NCI-H1417 treated with DMSO at 0.1 percent for 48 hours (cell line): ENCODE results near the gene VEGFA.

Experiments
- DNase-seq: peaks from one replicate; lab custom pipeline; 2025; lab: John Stamatoyannopoulos, UW

The VEGFA gene

DNA sequence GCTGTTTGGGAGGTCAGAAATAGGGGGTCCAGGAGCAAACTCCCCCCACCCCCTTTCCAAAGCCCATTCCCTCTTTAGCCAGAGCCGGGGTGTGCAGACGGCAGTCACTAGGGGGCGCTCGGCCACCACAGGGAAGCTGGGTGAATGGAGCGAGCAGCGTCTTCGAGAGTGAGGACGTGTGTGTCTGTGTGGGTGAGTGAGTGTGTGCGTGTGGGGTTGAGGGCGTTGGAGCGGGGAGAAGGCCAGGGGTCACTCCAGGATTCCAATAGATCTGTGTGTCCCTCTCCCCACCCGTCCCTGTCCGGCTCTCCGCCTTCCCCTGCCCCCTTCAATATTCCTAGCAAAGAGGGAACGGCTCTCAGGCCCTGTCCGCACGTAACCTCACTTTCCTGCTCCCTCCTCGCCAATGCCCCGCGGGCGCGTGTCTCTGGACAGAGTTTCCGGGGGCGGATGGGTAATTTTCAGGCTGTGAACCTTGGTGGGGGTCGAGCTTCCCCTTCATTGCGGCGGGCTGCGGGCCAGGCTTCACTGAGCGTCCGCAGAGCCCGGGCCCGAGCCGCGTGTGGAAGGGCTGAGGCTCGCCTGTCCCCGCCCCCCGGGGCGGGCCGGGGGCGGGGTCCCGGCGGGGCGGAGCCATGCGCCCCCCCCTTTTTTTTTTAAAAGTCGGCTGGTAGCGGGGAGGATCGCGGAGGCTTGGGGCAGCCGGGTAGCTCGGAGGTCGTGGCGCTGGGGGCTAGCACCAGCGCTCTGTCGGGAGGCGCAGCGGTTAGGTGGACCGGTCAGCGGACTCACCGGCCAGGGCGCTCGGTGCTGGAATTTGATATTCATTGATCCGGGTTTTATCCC, at the start of gene VEGFA:
Gene VEGFA (plus strand): TSS at position 686 of the 846 bp plus-strand sequence.
- peak; percentile 42 for DNase-seq

DNA sequence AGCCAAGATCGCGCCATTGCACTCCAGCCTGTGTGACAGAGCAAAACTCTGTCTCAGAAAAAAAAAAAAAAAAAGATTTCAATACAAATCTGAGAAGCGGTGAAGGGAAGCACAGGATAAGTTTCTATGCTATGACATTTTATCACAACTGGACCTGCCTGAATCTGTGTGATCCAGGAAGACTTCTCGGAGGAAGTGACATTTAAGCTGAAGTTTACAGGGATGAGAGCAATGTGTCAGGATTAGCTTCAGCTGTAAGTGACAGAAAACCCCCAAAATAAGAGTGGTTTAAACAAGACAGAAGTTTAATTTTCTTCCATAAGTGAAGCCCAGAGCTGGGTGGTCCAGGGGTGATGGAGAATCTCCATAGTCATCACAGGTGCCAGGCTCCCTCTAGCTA, 49.0 kb upstream of the VEGFA start:
- DNase-seq: no peak

DNA sequence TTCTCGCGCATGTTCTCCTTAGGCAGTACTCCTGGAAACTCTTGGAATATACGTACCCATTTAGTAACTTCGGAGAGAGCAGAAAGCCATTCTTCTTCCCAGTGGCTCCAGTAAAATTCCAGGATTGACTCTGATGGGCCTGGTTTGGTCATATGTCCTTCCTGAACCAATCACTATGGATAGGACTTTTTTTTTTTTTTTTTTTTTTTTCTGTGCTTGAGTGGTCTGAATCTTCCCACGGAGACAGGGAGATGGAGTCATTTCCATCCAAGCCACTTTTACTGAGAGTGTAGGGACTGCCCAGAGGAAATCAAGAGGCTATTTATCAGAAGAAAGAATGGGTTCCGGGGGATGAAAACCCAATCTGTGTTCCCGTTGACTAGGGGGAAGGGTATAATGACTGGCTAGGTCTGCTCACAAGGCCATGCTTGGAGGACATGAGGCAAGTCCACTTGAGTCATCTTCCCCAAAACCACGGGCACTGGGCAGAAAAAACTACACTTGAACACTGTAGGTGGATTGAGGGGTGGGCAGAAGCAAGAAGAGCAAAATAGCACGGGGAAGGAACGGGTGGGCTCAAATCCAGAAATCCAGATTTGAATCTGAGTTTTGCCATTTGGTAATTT, 47.0 kb upstream of the VEGFA start:
- DNase-seq: no peak

DNA sequence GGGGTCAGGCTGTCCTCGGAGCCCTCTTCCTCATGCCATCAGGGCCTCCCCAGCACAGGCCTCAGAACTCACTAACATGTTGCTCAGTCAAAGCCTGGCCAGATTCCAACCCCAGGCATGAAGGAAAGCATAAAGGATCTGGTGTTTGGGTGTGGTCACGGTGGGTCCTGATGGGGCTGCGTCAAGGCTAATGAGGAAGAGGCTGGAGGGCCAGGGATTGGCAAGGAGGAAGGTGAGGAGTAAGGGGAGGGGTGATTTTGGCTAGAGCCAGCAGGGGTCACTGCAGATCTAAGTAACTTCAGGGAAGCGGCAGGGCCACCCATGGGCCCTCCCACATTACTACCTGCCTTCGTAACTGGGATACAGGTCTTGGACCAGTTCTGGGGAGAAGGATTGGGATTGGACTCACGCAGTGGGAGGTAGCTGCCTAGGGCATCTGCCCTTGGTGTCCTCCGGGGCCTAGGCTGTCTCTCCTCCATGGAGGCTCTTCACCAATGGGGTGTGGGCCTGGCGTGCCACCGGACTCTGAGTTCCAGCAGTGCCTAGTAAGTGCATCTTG, 46.2 kb upstream of the VEGFA start:
- no peak for DNase-seq

DNA sequence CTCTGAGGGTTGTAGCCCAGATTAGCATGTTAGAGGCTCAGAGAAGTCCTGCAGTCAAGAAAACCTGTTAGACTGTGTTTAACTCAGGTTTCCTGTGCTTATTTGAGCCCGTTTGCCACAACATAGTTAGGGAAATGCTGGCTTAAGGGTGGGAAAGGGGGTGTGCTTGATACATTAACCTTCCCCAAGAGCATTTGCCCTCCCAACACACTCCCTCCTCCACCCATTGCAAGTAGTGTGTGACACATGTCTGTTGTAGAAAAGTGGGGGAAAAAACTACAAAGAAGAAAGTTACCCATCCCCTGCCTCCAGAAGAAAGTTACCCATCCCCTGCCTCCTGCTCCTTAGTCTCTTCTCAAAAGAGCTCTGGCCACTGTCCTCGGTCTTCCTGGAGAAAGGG, 45.7 kb upstream of the VEGFA start:
- no peak for DNase-seq

DNA sequence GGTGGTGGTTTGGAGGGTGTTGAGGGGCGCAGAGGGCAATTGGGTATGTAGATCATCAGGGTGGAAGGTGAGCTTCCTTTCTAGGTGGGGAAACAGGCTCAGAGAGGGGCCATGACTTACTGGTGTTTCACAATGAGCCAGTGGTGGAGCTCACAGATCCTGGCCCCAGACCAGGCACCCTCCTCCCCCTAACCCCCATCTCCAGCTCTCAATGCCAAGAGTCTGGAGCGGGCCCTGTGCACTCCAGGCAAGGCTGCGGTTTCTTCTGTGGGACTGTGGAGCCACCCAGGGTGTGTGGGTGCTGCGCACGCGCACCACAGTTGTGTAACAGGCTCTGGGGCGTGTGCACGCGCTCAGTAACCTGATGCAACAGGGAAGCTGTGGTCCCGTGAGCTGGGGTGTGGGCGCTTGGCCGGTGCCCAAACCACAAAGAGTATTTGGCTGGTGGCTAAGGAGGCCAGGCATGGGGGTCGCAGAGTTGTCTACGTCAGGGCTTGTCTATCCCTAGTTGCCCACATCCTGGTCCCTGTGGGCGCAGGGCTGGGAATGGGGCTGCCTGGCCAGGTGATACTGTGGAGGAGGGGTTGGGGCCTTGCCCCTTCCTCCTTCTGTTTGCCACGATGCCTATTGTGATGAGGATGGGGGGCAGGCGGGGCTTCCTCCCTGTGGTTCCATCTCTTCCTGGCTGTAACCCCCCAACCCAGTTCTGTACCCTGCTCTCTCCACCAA, 44.9 kb upstream of the VEGFA start:
- no peak for DNase-seq

DNA sequence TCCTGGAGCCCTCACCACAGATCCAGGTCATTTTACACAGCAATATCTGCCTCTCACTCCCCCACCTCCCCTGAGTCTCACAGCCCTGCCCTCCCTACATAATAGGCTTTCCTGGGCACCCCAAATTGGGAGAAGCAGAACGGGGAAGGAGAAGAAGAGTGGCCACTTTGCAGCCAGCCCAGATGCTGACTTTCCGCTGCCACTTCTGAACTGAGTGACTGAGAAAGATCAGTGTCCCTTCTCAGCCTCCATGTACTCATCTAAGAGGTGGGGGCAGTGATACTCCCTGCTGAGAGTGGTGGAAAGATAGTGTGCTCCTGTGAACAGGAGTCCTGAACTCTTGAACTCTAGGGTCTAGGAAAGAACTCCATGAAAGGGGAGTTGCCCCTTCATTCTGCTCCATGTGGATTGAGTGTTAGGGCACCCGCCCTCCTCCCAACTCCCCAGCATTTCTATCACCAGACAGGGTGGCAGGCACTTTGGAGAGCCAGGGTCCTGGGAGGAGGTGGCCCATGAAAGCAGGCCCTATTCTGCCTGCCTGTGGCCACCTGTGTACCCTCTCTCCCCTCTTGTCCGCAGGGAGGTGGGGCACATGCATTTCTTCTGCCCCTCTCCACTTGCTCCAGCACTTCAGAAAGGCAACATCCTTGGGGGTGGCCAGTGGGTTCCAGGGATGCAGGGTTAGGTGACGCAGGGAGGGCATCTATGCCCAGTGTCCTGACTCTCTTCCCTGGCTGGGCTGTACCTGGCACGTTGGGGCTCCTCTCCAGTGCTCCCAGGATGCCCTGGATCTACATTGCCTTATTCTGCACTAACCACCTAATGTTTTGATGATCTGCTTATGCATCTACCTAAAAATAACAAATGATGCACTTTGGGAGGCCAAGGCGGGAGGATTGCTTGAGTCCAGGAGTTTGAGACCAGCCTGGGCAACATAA, 44.1 kb upstream of the VEGFA start:
- DNase-seq: no peak

DNA sequence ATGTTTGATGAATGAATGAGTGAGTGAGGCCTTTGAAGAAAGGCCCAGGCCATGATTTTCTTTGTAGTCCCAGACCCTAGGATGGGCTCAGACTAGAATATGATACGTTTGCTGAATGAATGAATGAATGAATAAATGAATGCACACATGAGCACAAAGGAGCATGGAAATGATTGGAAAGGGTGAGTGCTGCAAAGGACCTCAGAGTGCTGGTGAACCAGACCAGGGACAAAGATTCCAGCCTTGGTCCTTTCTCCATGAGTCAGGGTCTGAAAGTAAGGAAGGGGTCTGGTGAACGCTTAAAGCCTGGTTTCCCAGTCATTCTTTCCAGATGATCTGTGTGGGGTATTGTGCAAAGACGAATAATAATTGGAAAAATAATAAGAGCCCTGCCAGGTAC, 42.4 kb upstream of the VEGFA start:
- DNase-seq: no peak

DNA sequence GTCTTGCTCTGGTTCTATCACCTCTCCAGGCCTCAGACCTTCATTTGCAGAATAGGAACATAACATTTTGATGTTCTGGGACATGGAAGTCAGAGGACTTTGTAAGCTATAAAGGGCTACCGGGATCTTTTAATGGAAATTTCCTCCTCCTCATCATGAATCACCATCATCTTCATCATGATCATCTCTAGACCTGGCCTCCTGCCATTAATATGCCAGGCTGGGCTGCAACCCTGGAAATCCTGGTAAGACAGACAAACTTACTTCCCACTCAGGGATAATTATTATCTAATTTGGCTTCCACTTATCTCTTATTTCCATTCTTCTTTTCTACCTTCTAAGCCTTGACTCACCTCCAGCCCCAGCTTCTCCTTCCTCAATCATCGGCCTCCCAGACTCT, 41.4 kb upstream of the VEGFA start:
- no peak for DNase-seq

DNA sequence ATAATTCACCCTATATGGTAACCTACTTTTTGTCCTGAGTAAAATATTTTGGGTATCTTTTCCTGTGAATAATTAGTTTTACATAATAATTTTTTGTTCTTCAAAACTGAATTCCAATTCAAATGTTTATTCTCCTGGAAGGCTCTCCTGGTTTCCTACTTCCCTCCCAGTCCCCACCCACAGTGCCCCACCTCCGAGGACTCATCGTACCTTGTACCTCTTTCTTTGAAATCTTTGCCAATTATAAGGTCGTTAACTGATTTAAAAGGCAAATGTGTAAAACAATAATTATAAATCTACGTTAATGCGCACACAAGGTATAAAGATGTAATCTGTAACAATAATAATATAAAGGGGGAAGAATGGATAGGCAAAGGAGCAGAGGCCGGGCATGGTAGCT, 40.5 kb upstream of the VEGFA start:
- no peak for DNase-seq

DNA sequence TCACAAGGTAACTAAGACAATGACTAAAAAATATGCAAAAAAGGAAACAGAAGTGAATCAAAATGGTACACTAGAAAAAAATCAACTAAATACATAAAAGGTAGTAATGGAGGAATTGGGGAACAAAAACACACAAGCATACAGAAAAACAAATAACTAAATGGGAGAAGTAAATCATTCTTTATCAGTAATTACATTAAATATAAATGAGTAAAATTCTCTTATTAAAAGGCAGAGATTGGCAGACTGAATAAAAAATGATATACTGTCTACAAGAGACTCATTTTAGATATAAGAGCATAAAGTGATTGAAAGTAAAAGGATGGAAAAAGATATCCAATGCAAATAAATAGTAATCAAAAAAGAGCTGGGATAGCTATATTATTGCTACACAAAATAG, 39.4 kb upstream of the VEGFA start:
- DNase-seq: no peak

DNA sequence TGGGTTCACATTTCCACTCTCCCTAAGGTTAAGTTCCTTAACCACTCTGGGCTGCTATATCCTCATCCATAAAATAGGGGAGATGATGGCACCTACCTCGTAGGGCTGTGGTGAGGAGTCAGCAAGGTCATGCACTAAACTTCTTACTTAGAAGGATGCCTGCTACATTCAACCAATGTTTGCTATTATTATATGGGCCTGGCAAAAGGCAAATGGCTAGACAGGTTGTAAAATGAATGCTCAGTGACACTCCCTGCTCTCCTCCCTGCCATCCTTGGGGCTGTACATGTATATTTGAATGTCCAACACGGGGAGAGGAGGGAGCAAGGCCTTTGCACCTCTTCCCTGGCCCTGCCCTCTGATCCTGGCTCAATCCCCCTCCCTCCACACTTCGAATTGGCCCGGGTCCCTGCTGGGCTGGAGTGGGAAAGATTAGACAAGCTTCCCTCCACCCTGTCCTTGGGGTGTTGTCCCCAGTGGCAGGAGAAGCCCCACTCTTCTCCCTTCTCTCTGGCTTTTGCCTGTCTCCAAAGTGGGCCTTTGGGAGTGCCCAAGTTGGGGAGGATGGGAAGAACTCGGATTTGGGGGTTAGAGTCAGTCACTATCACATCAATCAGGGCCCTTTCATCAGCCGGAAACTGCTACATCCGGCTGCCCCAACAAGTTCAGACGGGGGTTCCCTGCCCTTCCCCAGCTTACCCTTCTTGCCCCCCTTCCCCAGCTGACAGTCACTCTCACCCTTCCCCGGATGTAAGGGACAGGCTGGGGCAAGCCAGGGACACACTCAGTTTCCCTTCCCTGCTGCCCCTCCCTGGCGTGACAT, 36.3 kb upstream of the VEGFA start:
- DNase-seq: no peak

DNA sequence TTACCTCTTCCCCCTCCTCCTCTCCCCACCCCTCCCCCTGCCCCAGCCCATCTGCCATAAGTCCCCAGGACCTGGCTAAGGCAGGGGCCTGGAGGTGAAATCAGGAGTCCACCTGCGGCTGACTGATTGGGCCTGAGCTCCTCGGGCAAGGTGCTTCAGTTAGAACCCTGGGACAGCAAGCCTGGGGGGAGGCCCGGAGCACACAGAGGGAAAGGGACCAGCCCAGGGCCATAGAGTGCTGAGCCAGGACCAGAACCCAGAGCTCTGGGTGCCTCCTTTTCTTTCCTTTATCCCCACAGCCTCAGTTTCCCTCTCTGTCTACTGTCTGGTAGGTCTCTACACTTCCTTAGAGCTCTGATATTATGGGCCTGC, 35.7 kb upstream of the VEGFA start:
- DNase-seq: no peak

DNA sequence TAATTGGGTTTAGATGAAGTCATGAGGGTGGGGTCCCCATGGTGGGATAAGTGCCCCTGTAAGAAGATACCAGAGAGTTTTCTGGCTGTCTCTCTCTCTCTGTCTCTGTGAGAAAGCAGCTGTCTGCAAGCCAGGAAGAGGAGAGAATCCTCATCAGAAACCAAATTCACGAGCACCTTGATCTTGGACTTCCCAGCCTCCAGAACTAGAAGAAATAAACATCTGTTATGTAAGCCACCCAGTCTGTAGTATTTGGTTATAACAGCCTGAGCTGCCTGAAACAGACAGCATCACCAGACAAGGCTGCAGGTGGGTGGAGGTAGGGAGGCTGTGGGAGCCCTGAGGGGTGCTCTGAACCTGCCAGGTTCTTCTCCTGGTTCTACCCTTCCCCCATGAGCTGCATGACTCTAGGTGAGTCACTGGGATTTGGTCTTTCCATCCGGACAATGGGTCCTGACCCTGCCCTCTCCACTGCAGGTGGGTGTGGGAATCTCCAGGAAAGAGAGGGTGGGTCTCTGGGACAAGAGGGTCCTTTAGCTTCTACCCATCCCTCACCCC, 34.3 kb upstream of the VEGFA start:
- DNase-seq: no peak

DNA sequence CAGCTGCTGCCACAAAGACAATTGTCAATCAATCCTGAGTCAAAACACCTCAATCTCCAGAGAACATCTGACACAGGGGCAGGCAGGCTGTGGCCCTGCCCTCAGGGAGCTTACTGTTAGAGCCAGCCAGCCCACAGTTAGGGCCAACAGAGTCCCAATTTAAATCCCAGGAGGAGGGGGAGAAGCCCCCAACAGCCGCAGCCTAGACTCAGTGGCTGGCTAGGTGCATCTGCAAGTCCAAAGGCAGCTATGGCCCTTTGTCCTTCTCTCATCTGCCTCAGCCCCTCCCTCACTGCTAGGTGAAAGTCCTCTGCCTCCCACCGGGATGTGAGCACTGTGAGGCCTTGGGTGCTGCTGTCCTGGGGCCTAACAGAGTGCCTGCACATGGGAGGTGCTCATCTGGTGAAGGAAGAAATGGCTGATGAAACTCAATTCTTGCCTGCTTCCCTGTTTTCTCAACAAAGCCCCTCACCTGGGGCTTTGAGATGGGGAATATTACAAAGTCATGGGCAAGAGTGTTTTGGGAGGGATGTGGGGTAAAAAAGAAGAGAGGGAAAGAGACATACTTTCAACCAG, 33.7 kb upstream of the VEGFA start:
- DNase-seq: no peak

DNA sequence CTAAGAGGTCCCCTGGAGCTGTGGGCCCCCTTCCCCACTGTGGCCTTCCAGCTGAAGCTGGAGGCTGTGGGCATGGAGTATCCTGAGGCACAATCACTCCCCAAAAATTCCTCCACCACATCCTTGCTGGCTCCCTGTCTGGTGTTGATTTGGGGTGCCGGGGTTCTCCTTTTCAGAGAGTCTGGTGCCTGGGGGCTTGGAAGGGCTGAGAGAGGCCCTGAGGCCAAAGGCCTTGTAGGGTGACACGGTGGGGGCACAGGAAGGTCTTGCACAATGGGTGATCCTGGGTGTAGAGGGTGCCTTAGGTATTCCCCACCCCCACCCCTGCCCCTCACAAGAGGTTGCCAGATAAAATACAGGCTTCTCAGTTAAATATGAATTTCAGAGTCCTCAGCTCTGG, 33.2 kb upstream of the VEGFA start:
- no peak for DNase-seq

DNA sequence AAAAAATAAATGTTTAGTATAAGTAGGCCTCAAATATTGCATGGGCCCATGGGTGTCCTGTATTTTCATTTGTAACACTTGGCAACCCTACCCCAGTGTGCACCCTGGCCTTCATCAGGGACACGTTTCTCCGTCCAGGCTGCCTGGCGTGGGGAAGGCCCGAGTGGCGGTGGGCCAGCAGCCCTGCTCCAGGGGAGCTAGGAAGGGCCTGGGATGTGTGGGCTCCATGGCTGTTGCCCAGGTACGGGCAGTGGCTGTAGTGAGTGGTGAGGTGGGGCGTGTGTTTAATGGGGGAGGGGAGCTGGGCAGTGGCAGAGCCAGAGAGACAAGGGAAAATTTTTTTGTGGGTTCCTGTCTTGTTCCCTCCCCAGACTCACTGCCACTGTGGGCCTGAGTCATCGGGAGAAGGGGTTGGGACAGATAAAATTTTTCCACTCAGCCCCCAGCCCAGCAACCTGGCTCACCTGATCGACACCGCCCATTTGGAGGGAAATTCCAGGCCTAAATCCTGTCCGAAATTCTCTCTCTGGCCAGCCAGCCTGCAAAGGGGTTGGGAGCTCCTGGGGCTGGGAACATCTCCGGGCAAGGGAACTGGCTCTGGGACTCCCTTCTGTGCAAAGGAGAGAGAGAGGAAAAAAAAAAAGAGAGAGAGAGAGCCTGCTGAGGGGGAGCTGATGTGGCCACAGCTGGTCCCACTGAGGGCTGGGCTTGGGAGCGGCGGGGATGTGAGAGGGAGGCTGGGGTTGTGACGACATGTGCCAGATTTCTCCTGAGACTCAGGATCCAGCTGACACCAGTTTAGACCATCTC, 32.5 kb upstream of the VEGFA start:
- no peak for DNase-seq

DNA sequence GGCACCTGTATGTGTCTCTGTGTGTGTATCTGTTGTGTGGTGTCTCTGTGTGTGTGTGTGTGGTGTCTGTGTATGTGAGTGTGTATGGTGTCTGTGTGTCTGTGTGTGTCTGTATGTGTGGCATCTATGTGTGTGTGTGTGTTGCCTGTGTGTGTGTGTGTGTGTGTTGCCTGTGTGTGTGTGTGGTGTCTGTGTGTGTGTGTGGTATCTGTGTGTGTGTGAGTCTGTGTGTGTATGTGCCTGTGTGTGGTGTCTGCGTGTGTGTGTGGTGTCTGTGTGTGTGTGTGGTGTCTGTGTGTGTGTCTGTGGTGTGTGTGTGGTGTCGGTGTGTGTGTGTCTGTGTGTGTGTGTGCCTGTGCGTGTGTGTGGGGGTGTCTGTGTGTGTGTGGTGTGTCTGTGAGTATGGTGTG, 31.7 kb upstream of the VEGFA start:
- DNase-seq: no peak
